GM19240 (cell line): Measurements from ENCODE around the gene CELSR2.
"Not testable (repeated sequence)": the region's sequence is repeated elsewhere in the genome, so short reads cannot be mapped to it uniquely, and the experiment has no call there.

ENCODE experiments used
- DNase-seq: peaks from one replicate; pipeline ENCODE4 v3.0.0; 2011; ENCODE audit warnings: low spot score; ENCODE audit not compliant: insufficient read length

The CELSR2 gene

GRCh38 chr1:109248797-109249629 is at the start of gene CELSR2:
TSS of gene CELSR2 (plus strand) at chr1:109249539. CDS start at chr1:109250080, 541 bp downstream.
- peak; percentile 91 for DNase-seq

GRCh38 chr1:109199710-109200109 is 49.6 kb upstream of the CELSR2 start:
- no peak for DNase-seq

DNA sequence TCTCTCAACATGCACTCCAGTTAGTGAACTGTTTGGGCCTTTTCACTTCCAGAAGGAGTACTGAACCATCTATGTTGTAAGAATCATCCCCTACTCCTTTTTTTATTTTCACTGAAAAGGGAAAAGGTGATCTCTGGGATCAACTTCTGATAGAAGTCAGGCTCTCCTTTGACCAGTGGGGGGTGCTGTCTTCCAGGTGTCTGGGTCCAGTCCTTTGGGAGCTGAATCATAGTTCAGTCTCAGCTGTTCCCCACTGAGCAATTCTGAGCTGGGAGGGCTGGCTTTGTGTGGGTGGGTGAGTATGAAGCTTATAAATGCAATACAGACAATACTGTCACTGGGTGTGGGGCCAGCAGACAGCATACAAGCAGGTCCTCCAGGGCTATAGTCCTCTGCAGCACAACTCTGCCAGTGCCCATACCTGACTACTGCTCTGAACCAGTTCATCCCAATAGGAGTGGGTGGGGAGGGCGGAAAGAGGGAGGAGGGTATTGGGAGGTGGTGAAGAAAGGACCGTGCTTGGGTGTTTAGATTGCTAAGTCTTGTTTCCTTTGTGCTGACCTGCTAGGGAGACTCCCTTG is 48.1 kb upstream of the CELSR2 start:
- no peak for DNase-seq

DNA sequence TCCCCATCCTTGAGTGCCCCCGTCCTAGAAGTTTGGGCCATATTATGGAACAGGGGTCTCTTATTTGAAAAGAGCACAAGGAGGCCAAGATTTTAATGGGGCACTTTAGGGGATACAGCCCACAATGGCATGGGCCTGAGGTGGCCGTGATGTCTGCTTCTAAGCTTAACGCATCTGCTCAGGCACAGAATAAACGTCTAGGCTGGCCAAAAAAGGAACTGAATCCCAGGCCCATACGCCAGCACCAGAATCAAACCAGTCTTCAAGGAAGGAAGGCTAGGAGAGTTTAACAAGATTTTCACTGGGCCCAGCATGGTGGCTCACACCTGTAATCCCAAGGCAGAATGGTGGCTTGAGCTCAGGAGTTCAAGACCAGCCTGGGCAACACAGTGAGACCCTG is 44.9 kb upstream of the CELSR2 start:
- no peak for DNase-seq

DNA sequence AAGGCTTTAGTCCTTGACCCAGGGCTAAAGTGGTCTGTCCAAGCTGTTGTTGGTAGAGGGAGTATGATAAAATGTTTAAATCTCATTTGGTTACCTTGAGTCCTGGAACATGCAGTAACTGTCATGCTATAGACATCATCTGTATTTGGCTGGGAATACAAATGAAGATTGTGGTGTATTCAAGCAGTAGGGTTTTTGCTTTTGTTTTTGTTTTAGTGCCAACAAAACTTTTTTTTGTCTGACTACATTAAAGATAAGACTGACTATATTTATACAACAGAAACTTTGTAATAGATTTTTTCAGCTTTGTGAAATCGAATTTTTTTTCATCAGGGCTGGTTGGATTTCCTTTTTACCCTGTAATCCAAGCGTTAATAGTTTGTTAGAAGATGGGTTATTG is 43.0 kb upstream of the CELSR2 start:
- DNase-seq: no peak

DNA sequence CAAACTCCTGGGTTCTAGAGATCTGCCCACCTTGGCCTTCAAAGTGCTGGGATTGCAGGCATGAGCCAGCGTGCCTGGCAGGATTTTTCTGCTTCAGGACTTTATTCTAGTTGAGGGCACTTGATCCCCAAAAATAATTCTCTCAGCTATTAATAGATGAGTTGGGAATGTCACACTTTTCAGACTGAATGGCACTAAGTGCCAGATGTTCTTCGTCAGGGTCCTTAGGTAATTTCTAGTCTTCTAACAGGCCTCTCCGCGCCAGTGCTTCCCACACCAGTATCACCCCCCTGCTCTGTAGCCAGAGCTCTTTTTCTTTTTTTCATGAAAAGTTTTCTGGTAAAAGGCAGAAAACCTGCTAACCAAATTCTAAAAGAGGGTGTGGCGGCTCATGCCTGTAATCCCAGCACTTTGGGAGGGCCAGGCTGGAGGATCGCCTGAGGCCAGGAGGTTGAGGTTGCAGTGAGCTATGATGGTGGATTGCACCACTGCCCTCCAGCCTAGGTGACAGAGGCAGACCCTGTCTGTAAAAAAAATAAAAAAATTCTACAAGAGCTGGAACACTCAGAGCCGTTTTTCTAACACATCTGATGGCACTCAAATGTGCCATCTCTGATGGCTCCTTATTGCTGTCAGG is 41.8 kb upstream of the CELSR2 start:
- DNase-seq: no peak

GRCh38 chr1:109208394-109208793 is 40.9 kb upstream of the CELSR2 start:
- no peak for DNase-seq

DNA sequence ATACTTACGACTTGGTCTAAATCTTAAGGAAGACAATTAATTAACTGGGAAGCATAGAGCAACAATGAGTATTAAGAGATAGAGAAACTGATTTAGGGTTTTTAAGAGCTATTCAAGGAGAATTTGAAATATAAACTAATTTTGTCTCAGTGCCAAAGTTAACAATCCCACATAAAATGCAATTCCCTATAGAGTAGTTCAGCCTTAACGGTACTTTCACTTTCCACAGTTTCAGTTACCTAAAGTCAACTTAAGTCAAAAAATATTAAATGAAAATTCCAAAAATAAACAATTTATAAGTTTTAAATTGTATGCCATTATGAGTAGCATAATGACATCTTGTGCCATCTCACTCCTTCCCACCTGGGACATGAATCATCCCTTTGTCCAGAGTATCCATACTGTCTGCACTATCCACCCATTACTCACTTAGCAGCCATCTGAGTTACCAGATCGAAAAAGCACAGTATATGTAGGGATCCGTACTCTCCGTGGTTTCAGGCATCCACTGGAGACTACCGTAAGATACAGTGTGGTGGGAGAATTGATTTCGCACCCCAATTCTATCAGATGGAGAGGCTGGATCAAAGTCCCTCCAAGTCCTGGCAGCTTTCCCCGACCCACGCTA is 40.4 kb upstream of the CELSR2 start:
- DNase-seq: no peak

DNA sequence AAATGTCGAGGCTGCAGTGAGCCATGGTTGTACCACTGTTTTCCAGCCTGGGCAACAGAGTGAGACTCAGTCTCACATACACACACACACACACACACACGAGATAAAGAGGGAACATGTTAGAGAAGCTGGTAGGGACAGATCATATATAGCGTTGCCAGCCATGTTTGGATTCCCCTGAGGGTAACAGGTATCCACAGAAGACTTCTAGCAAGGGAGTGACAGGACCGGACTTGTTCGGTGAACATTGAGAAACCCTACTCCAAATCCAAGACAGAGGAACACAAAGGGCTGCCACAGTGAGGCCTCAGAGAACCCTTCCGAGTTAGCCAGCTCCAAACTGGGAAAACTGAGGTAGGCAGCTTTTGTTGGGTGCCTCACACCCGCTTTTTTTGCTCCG is 39.3 kb upstream of the CELSR2 start:
- no peak for DNase-seq

- DNase-seq: no peak
These were observed 36.0 kb upstream of the CELSR2 start for GRCh38 chr1:109213345-109213823.

DNA sequence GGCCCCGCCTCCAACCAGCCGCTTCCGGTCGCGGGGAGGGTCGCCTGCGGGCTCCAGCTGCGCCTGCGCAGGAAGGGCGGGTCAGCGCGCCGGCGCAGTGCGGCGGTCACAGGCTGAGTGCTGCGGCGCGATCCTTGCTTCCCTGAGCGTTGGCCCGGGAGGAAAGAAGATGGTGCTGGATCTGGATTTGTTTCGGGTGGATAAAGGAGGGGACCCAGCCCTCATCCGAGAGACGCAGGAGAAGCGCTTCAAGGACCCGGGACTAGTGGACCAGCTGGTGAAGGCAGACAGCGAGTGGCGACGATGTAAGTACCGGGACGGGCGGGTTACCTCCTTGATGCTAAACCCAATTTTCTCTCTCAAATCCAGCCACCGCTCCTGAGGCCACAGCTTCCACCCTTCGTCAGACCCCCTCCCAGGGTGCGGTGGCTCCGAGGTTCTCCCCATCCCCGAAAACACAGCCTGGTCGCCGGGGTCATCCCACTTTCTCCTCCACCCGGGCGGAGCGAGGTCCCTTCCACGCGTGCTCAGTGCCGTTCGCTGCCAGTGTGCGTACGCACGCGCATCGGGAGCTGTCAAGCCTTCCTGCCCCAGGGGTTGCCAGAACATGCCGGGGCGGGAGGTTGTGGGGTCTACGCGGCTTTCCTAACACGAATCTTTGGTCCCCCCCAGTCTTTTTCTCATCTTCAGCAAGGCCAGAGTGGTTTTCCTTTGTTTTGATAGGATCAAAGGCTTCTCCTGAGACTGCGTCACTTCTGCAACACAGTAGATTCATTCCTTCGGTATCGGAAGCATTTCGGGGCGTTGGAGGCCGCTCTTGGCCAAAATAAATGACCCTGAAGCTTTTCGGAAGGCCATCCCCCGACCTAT is 35.3 kb upstream of the CELSR2 start, which contains the start of gene SARS1:
TSS of gene SARS1 (plus strand) at position 95 of the 870 bp plus-strand sequence. CDS start at position 170, 75 bp downstream.
- DNase-seq: peak; percentile 88

- DNase-seq: no peak
These were observed 34.4 kb upstream of the CELSR2 start for GRCh38 chr1:109214695-109215623.

DNA sequence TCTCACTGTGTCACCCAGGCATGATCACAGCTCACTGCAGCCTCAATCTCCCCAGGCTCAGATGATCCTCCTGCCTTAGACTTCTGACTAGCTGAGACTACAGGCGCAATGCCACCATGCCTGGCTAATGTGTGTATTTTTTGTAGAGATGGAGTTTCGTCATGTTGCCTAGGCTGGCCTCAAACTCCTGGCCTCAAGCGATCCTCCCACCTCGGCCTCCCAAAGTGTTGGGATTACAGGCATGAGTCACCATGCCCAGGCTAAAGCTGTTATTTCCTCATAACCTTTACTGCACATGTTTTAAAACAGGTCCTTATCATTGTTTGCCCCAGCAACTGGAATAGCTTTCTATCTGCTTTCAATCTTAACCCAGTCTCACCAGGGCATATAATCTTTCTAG is 32.7 kb upstream of the CELSR2 start:
- DNase-seq: no peak

- no peak for DNase-seq
These were observed 30.8 kb upstream of the CELSR2 start for GRCh38 chr1:109218516-109218915.

DNA sequence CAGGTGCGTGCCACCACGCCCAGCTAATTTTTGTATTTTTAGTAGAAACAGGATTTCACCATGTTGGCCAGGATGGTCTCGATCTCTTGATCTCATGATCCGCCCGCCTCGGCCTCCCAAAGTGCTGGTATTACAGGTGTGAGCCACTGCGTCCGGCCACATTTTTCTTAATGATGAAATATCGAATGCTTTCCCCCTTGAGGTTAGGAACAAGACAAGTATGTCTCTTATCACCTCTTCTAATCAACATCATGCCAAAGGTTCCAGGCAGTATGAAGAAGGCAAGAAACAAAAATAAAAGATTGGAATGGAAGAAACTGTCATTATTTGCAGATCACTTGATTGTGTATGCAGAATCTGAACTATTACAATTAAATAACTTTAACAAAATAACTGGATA is 28.1 kb upstream of the CELSR2 start:
- DNase-seq: not testable (repeated sequence)

GRCh38 chr1:109225308-109225707 is 24.0 kb upstream of the CELSR2 start:
- DNase-seq: no peak

GRCh38 chr1:109225711-109226445 is 23.5 kb upstream of the CELSR2 start:
- DNase-seq: no peak

GRCh38 chr1:109228167-109228566 is 21.2 kb upstream of the CELSR2 start:
- DNase-seq: no peak

DNA sequence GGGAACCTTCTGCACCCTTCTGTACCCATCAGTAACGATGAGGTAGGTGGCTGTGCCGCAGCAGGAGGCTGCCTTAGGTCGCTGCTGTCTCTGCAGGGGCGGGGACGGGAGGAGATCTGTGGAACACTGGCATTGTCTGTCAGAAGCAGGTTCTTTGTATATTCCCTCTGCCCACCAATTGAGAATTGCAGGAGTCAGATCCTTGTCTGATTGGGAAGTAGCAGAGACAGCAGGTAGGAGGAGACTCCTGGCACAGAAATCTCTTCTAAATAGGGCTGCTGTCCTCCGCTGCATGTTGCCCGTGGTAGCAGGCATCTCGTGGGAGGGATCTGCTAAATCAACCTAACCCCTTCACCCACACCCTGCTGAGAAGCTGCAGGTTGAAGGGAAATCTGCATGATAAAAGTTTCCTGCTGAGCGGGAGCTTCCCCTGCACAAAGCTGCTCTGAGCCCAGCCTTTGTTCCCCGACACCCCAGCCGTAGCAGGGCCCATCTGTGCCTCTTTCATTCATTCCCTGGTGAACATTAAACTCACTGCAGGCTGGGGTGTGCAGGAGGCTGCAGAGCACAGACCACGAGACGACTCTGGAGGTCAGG is 19.7 kb upstream of the CELSR2 start:
- DNase-seq: no peak
